Endothelial cell of umbilical vein (primary cell): ENCODE data around the gene SCAANT1. TPM values are rescaled to one million over a fixed set of nuclear protein-coding genes. Genes with fewer than 3 reads are reported as not detected.

Source experiments
- BruUV-seq: library from RNA; stranded (reverse); fragments of 400-500 nt; replicated peaks from 2 replicates; lab custom pipeline; 2021; lab: Mats Ljungman, UMichigan
- CTCF ChIA-PET: fragments of 300-600, 350-600 bp; sonication (Branson Sonifier 250); formaldehyde crosslinking; loops from one replicate; lab custom pipeline; 2021; ENCODE audit warnings: antibody characterized with exemption, inconsistent platforms; lab: Charles Lee
- POLR2A ChIA-PET: fragments of 300-600, 350-600 bp; sonication (Branson Sonifier 250); formaldehyde crosslinking; loops from one replicate; lab custom pipeline; 2021; ENCODE audit warnings: antibody characterized with exemption, inconsistent platforms; lab: Charles Lee
- DNase-seq: peaks from one replicate; pipeline ENCODE4 v3.0.0-alpha.2; 2011; ENCODE audit warnings: low read depth, low spot score
- FAIRE-seq: peaks from 2 replicates; lab custom pipeline; 2011; peaks lifted over from hg19 to GRCh38; lab: Jason Lieb, UNC
- H2AFZ ChIP-seq: 2 replicates; pipeline ENCODE4 v1.6.0; 2012; ENCODE audit warnings: low read depth, low read length, control low read depth, inconsistent platforms
- H3K27ac ChIP-seq: 2 replicates; pipeline ENCODE4 v1.5.1; 2011; ENCODE audit warnings: low read depth, mild to moderate bottlenecking, control low read depth, low read length, moderate library complexity; ENCODE audit not compliant: insufficient read depth
- H3K27me3 ChIP-seq, 2 experiments: 2 replicates each; pipeline versions ENCODE4 v1.6.0 to v1.6.1; 2011; ENCODE audit warnings: low read length in 2 of 2, mixed read lengths in 1 of 2; ENCODE audit not compliant: control insufficient read depth in 2 of 2, insufficient read depth in 2 of 2
- H3K36me3 ChIP-seq, 2 experiments: 2 replicates in 1 of 2; 3 replicates in 1 of 2; pipeline ENCODE4 v1.5.1; 2011; ENCODE audit warnings: low read length in 2 of 2, mild to moderate bottlenecking in 1 of 2, moderate library complexity in 1 of 2; ENCODE audit not compliant: control insufficient read depth in 2 of 2, insufficient read depth in 2 of 2; ENCODE audit errors: extremely low read depth in 1 of 2
- H3K4me1 ChIP-seq: 3 replicates; pipeline ENCODE4 v1.5.1; 2011; ENCODE audit warnings: mild to moderate bottlenecking, low read length; ENCODE audit not compliant: control insufficient read depth, insufficient read depth; ENCODE audit errors: extremely low read depth
- H3K4me2 ChIP-seq: 2 replicates; pipeline ENCODE4 v1.6.1; 2011; ENCODE audit warnings: low read length, control low read depth, mixed read lengths; ENCODE audit not compliant: insufficient read depth
- H3K4me3 ChIP-seq, 3 experiments: fragments of 200-600 bp in 1 of 3; sonication (generic), shearing (Covaris generic) in 1 of 3; replicated peaks in 1 of 3; 2 replicates each; pipeline ENCODE4 v1.5.1; 2011 to 2016; ENCODE audit warnings: control low read depth in 3 of 3, low read length in 3 of 3, mild to moderate bottlenecking in 2 of 3, inconsistent platforms in 1 of 3, low read depth in 1 of 3, moderate library complexity in 1 of 3; ENCODE audit not compliant: insufficient read depth in 1 of 3
- H3K79me2 ChIP-seq: 2 replicates; pipeline ENCODE4 v1.6.0; 2012; ENCODE audit warnings: low read length, inconsistent platforms; ENCODE audit not compliant: control insufficient read depth, insufficient read depth
- H3K9ac ChIP-seq: replicated peaks from 2 replicates; pipeline ENCODE3; 2011; ENCODE audit warnings: low read length, control low read depth; ENCODE audit not compliant: insufficient read depth; ENCODE audit errors: extremely low read depth
- H3K9me1 ChIP-seq: replicated peaks from 3 replicates; pipeline ENCODE4 v1.6.0; 2011; ENCODE audit warnings: mild to moderate bottlenecking, low read length; ENCODE audit not compliant: control insufficient read depth, insufficient read depth; ENCODE audit errors: extremely low read depth
- H3K9me3 ChIP-seq: replicated peaks from 2 replicates; pipeline ENCODE4 v1.5.1; 2012; ENCODE audit warnings: low read length, inconsistent platforms; ENCODE audit not compliant: control insufficient read depth, insufficient read depth
- H4K20me1 ChIP-seq: replicated peaks from 2 replicates; pipeline ENCODE3; 2011; ENCODE audit warnings: mild to moderate bottlenecking, low read length; ENCODE audit not compliant: control insufficient read depth, insufficient read depth; ENCODE audit errors: extremely low read depth
- CTCF ChIP-seq, 2 donors: IDR thresholded peaks; 1 replicate in 1 of 2; 2 replicates in 1 of 2; pipeline ENCODE4 v1.5.1; 2011; ENCODE audit warnings: low read length in 2 of 2, mild to moderate bottlenecking in 2 of 2, moderate library complexity in 2 of 2, control low read depth in 1 of 2, inconsistent platforms in 1 of 2, low read depth in 1 of 2; ENCODE audit not compliant: insufficient read depth in 1 of 2; ENCODE audit errors: extremely low read depth in 1 of 2
- EZH2 ChIP-seq: IDR thresholded peaks from 2 replicates; pipeline ENCODE4 v1.6.1; 2012; ENCODE audit warnings: borderline replicate concordance, low read depth, mild to moderate bottlenecking, moderate library complexity, low read length, inconsistent platforms; ENCODE audit not compliant: severe bottlenecking
- FOS ChIP-seq: IDR thresholded peaks from 2 replicates; pipeline ENCODE4 v1.6.1; 2011; ENCODE audit warnings: mild to moderate bottlenecking, low read length, moderate library complexity, borderline replicate concordance; ENCODE audit not compliant: insufficient read depth
- GATA2 ChIP-seq: IDR thresholded peaks from 2 replicates; pipeline ENCODE4 v1.7.0; 2011; ENCODE audit warnings: low read depth, mild to moderate bottlenecking, moderate library complexity, mixed read lengths, low read length; ENCODE audit not compliant: insufficient read length, insufficient read depth
- JUN ChIP-seq: IDR thresholded peaks from 2 replicates; pipeline ENCODE4 v1.6.1; 2011; ENCODE audit warnings: borderline replicate concordance, low read depth; ENCODE audit not compliant: insufficient read length, insufficient read depth
- MAX ChIP-seq: IDR thresholded peaks from 2 replicates; pipeline ENCODE4 v1.6.1; 2011; ENCODE audit not compliant: insufficient read depth, insufficient read length
- MYC ChIP-seq: IDR thresholded peaks from one replicate; pipeline ENCODE4 v1.6.1; 2011; ENCODE audit warnings: mild to moderate bottlenecking, low read depth, low read length
- POLR2A ChIP-seq: IDR thresholded peaks from 2 replicates; pipeline ENCODE4 v1.6.1; 2012; ENCODE audit warnings: low read depth, mild to moderate bottlenecking, control low read depth, low read length
- POLR2AphosphoS5 ChIP-seq: IDR thresholded peaks from 2 replicates; pipeline ENCODE4 v1.6.1; 2012; ENCODE audit warnings: low read depth, mild to moderate bottlenecking, control low read depth, low read length, moderate library complexity; ENCODE audit not compliant: insufficient read depth
- dilution Hi-C: fragments of 300-500 bp; cut with MboI; formaldehyde crosslinking; loops from one replicate; pipeline ENCODE4 v1.15.0; 2019; ENCODE audit warnings: low sequenced_read_pairs; ENCODE audit not compliant: extremely low pct_ligation_motif_present
- intact Hi-C: fragments of 100-400 bp; cut with micrococcal nuclease; formaldehyde crosslinking; loops from one replicate; pipeline ENCODE4 v1.10.0; 2022
- polyA plus RNA-seq, 4 experiments: library from polyadenylated mRNA; depleted of rRNA in 3 of 4; stranded (reverse) in 3 of 4; unstranded in 1 of 4; fragments of >200 nt; gene quantifications; 2 replicates each; pipeline versions ENCODE4 v1.2.1 to v1.2.3, GENCODE V29; 2011 to 2012; ENCODE audit warnings: missing spikeins in 1 of 4
- total RNA-seq: library from RNA; stranded (reverse); gene quantifications from 2 replicates; pipeline ENCODE4 v1.2.3, GENCODE V29; 2021

Gene SCAANT1
- total and polyA plus RNA-seq, 2 donors (not counting 3 experiments of a cell fraction or from before 2014, with no cell fraction given): not detected

GRCh38 chr3:63932509-63933212 lies 20.5 kb upstream of the SCAANT1 start:
- Histone ChIP-seq H3K27ac (no peak overlapping the region), H3K27me3 (no peaks in the 10 kb centered on the region), H2AFZ (no peak overlapping the region), H3K79me2 (peaks cover 74% of the 10 kb centered on the region), H3K4me1 (peaks cover 12% of the 10 kb centered on the region), H3K4me2 (no peak overlapping the region), H3K9me1 (no peaks in the 10 kb centered on the region), H4K20me1 (peaks cover 13% of the 10 kb centered on the region), H3K4me3 (no peak overlapping the region), H3K36me3 (peaks cover 0 to 2% of the 10 kb centered on the region in 2 experiments), H3K9me3 (no peaks in the 10 kb centered on the region), H3K9ac (no peak overlapping the region)
- CTCF ChIA-PET: interaction anchor here (1.4 kb wide), 1 partner anchor 29 kb away, joined by 6 read pairs; no protein-coding TSS in a partner anchor
- no peak for FAIRE-seq
- POLR2A ChIA-PET: no interaction called here
- intact Hi-C loops: no loop called here
- TF ChIP-seq CTCF (IDR thresholded peaks at IDR 0.05; ENCODE audit: extremely low read depth in 1 of 2, insufficient read depth in 1 of 2, low read depth in 1 of 2, low read length in 2 of 2): no peak
- no peak for TF ChIP-seq POLR2A
- TF ChIP-seq POLR2AphosphoS5: no peak
- TF ChIP-seq MAX: no peak
- TF ChIP-seq JUN: no peak
- no peak for TF ChIP-seq GATA2
- no peak for TF ChIP-seq EZH2
- TF ChIP-seq MYC: no peak
- no peak for TF ChIP-seq FOS
- no TSS peak for BruUV-seq
- dilution Hi-C loops: no loop called here
- no peak for DNase-seq
